ENCODE data around the gene SLC24A3. TPM values are rescaled to one million over a fixed set of nuclear protein-coding genes. Genes with fewer than 3 reads are reported as not detected.

The SLC24A3 gene
- total RNA-seq, 6 experiments from 2014 or later = not detected

DNA sequence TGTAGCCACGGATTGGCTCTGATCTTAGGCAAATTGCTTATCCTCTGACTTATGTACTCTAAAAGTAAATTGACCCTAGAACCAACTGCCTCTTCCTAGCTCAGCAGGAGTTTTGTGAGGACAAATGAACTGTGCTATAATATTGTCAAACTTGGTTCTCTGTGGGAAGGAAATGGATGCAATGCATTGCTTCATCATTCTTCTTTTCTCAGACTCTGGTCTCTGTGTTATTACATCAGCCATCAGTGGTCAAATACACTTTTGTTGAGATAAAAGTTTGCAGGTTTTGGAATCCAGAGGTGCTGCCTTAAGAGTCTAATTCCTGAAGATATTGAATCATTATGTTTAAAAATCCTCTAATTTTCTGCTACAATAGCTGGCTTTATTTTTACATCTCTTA, 64.9 kb downstream of the SLC24A3 start:
- Mint-ChIP-seq H3K27ac (no peak overlapping the region), H3K36me3 (ENCODE audit: low read depth) (no peaks in the 10 kb centered on the region)

DNA sequence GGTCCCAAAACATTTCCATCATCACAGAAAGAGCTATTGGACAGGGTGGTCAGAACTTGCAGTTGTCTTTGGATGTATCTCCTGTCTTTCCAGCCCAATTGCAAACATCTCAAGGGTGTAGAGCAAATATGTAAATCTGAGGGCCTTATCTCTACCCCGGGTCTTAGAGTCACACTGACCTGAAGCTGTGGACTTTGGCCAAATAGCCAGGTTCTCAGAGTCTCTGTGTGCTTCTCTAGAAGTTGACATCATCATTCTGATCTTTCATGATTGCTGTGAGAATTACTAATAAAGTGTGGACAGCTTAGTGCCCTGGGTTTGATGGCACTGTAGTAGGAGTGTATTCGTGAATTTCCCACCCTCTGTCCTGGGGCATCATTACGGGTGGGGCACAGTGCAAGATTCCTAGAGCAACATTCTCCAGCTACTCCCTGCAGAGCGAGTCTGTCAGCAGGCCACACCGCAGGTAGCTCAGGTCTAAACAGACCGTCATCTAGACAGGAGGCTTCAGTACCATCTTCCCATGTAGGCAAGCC, 71.1 kb downstream of the SLC24A3 start:
- DNase-seq = no peak
- Mint-ChIP-seq H3K9me3 (peaks cover 52% of the 10 kb centered on the region), H3K27ac (no peak overlapping the region), H3K36me3 (ENCODE audit: low read depth) (no peaks in the 10 kb centered on the region), H3K27me3 (ENCODE audit: insufficient read depth) (peaks cover 3% of the 10 kb centered on the region), H3K4me1 (ENCODE audit: low read depth) (no peaks in the 10 kb centered on the region), H3K4me3 (no peak overlapping the region)
- TF ChIP-seq, protein P1, sequence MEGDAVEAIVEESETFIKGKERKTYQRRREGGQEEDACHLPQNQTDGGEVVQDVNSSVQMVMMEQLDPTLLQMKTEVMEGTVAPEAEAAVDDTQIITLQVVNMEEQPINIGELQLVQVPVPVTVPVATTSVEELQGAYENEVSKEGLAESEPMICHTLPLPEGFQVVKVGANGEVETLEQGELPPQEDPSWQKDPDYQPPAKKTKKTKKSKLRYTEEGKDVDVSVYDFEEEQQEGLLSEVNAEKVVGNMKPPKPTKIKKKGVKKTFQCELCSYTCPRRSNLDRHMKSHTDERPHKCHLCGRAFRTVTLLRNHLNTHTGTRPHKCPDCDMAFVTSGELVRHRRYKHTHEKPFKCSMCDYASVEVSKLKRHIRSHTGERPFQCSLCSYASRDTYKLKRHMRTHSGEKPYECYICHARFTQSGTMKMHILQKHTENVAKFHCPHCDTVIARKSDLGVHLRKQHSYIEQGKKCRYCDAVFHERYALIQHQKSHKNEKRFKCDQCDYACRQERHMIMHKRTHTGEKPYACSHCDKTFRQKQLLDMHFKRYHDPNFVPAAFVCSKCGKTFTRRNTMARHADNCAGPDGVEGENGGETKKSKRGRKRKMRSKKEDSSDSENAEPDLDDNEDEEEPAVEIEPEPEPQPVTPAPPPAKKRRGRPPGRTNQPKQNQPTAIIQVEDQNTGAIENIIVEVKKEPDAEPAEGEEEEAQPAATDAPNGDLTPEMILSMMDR (IDR thresholded peaks at IDR 0.05) = no peak

More for the DNA sequence above, 64.9 kb downstream of the SLC24A3 start:
- Mint-ChIP-seq H3K9me3 (peaks cover 29% of the 10 kb centered on the region), H3K27me3 (ENCODE audit: insufficient read depth) (peaks cover 3% of the 10 kb centered on the region), H3K4me3 (no peak overlapping the region), H3K4me1 (ENCODE audit: low read depth) (no peaks in the 10 kb centered on the region)
- TF ChIP-seq, protein P1 (IDR thresholded peaks at IDR 0.05) = no peak
- no peak for DNase-seq

DNA sequence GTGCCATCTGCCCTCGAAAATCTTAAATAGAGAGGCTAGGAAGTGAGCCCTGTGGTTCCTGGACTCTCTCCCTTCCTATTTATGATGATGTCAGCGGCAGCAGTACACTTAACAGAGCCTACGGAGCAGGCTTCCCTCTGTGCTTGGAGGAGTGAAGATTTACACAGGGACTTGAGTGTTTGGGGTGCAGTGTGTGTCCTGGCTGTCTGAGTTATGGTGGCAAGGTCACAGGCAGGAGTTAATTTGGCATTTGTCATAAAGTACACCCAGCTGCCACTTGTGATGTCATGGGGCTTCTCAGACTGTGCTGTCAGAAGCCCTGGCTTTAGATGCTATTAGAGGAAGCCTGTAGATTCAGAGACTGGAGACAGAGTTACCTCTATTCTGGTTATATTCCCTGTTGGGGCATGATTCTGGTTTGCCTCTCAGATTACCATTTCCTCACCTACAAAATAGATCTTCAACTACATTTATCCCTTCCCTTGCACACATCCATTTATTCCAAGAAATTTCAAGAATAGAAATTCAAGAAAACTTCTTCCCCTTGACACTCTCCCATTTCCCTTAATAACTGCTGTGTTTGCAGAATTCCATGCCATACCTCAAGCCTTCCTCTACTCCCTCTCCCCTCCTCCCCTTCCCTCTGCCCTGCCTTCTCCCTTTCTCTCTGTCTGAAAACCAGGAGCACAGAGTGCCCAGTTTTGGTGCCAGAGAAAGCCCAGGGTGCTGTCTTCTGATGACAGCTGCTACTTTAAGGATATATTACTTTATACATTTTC, 72.1 kb downstream of the SLC24A3 start:
- Mint-ChIP-seq H3K27me3 (ENCODE audit: insufficient read depth) (peaks cover 3% of the 10 kb centered on the region), H3K36me3 (ENCODE audit: low read depth) (no peaks in the 10 kb centered on the region), H3K4me1 (ENCODE audit: low read depth) (no peaks in the 10 kb centered on the region), H3K4me3 (no peak overlapping the region), H3K27ac (no peak overlapping the region), H3K9me3 (peaks cover 49% of the 10 kb centered on the region)
- DNase-seq = no peak
- TF ChIP-seq, protein P1 (IDR thresholded peaks at IDR 0.05) = no peak

DNA sequence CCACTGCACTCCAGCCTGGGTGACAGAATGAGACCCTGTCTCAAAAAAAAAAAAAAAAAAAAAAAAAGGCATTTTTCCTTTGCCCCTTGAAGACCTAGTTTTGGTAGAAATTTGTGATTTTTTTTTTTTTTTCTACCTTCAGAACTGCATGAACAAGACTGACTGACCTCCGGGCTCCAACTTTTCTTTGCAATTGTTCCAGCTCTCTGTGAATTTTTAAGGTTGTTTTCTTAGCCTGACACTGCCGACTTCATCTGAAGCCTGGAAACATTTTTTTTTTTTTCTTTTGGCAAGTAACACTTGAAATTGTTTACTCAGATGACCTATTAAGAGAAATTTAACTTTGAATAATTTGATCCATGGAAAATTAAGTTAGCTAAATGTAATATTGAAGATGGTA, 73.0 kb downstream of the SLC24A3 start:
- Mint-ChIP-seq H3K36me3 (ENCODE audit: low read depth) (no peaks in the 10 kb centered on the region), H3K4me3 (no peak overlapping the region), H3K9me3 (peaks cover 43% of the 10 kb centered on the region), H3K27me3 (ENCODE audit: insufficient read depth) (peaks cover 3% of the 10 kb centered on the region; the same call in 1 of the 2 replicates), H3K4me1 (ENCODE audit: low read depth) (no peaks in the 10 kb centered on the region), H3K27ac (no peak overlapping the region)
- TF ChIP-seq, protein P1 (IDR thresholded peaks at IDR 0.05) = no peak
- DNase-seq = no peak

DNA sequence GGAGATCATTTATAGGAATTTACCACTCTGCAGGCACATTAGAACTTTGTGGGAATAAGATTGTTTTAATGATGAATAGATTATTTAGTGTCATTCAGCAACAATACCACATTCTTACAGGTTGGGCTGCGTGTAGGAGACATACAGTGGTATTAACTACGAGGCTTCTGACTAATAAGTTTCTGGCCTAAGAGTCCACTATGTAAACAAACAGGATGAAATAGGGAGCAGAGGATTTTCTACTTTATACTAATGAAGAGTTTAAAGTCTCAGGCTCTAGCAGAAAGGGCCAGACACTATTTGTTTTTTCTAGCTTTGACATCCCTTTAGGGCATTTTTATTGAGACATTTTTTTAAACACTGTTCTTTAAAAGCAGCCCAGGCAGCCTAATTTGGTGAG, 75.6 kb downstream of the SLC24A3 start:
- H3K4me1 Mint-ChIP-seq (ENCODE audit: low read depth) = no peaks in the 10 kb centered on the region
- H3K36me3 Mint-ChIP-seq (ENCODE audit: low read depth) = no peaks in the 10 kb centered on the region
- no peak overlapping the region for H3K27ac Mint-ChIP-seq
- TF ChIP-seq, protein P1 (IDR thresholded peaks at IDR 0.05) = no peak
- no peak for DNase-seq
- H3K4me3 Mint-ChIP-seq = no peak overlapping the region
- H3K9me3 Mint-ChIP-seq = peaks cover 37% of the 10 kb centered on the region
- H3K27me3 Mint-ChIP-seq (ENCODE audit: insufficient read depth) = no peaks in the 10 kb centered on the region; the same call in 1 of the 2 replicates
